Left renal pelvis (tissue), 4 donors: ENCODE results near the gene TMEM209. TPM values are rescaled to one million over a fixed set of nuclear protein-coding genes. Genes with fewer than 3 reads are reported as not detected.
"Not testable (repeated sequence)": the region's sequence is repeated elsewhere in the genome, so short reads cannot be mapped to it uniquely, and the experiment has no call there.

Experiments used
- DNase-seq, 4 donors: peaks; one replicate each; pipeline ENCODE4 v3.0.0-alpha.2; 2013; ENCODE audit warnings: low read depth in 4 of 4, low spot score in 3 of 4
- polyA plus RNA-seq, 4 donors: library from polyadenylated mRNA; unstranded; fragments of 120-200 nt; gene quantifications; one replicate each; pipeline ENCODE4 v1.2.1, GENCODE V29; 2013; ENCODE audit not compliant: insufficient read length in 4 of 4

Gene TMEM209
- polyA plus RNA-seq, 4 donors, result 17.1 to 31.0 (median 28.8) TPM

GRCh38 chr7:130174237-130174959 lies 30.8 kb downstream of the TMEM209 start:
- no peak for DNase-seq

GRCh38 chr7:130162196-130162595 lies 43.0 kb downstream of the TMEM209 start:
- no peak for DNase-seq

- DNase-seq, result no peak
Observed at GRCh38 chr7:130160455-130160854, 44.8 kb downstream of the TMEM209 start.

GRCh38 chr7:130160023-130160422 lies 45.2 kb downstream of the TMEM209 start:
- no peak for DNase-seq

- no peak for DNase-seq
Observed at GRCh38 chr7:130157700-130158099, 47.5 kb downstream of the TMEM209 start.

GRCh38 chr7:130156140-130156539 lies 49.1 kb downstream of the TMEM209 start:
- no peak for DNase-seq

GRCh38 chr7:130154501-130155317 lies 50.5 kb downstream of the TMEM209 start:
- DNase-seq, result no peak

- no peak for DNase-seq
Observed at GRCh38 chr7:130154131-130154500, 51.1 kb downstream of the TMEM209 start.

- DNase-seq, result no peak
Observed at GRCh38 chr7:130153211-130153908, 51.8 kb downstream of the TMEM209 start.

- DNase-seq, result no peak
Observed at GRCh38 chr7:130152493-130153210, 52.6 kb downstream of the TMEM209 start.

- DNase-seq, result no peak
Observed at GRCh38 chr7:130151591-130152492, 53.4 kb downstream of the TMEM209 start.

GRCh38 chr7:130150587-130150986 lies 54.6 kb downstream of the TMEM209 start:
- DNase-seq, result no peak

- DNase-seq, result no peak
Observed at GRCh38 chr7:130149281-130150139, 55.7 kb downstream of the TMEM209 start.

- no peak for DNase-seq
Observed at GRCh38 chr7:130148561-130148960, 56.6 kb downstream of the TMEM209 start.

GRCh38 chr7:130147710-130148325 lies 57.4 kb downstream of the TMEM209 start:
- no peak for DNase-seq

GRCh38 chr7:130146693-130147405 lies 58.4 kb downstream of the TMEM209 start:
- DNase-seq, result no peak

GRCh38 chr7:130146142-130146541 lies 59.1 kb downstream of the TMEM209 start:
- DNase-seq, result not testable (repeated sequence)
